AG20443 (cell line): ENCODE data around the gene PA2G4.

ENCODE experiments used
- DNase-seq: peaks from one replicate; pipeline ENCODE4 v3.0.0; 2012; ENCODE audit warnings: low spot score, mixed read lengths

Gene PA2G4

GRCh38 chr12:56126732-56127239, 22.4 kb downstream of the PA2G4 start:
- no peak for DNase-seq

GRCh38 chr12:56127485-56127887, 23.1 kb downstream of the PA2G4 start:
- DNase-seq = no peak

DNA sequence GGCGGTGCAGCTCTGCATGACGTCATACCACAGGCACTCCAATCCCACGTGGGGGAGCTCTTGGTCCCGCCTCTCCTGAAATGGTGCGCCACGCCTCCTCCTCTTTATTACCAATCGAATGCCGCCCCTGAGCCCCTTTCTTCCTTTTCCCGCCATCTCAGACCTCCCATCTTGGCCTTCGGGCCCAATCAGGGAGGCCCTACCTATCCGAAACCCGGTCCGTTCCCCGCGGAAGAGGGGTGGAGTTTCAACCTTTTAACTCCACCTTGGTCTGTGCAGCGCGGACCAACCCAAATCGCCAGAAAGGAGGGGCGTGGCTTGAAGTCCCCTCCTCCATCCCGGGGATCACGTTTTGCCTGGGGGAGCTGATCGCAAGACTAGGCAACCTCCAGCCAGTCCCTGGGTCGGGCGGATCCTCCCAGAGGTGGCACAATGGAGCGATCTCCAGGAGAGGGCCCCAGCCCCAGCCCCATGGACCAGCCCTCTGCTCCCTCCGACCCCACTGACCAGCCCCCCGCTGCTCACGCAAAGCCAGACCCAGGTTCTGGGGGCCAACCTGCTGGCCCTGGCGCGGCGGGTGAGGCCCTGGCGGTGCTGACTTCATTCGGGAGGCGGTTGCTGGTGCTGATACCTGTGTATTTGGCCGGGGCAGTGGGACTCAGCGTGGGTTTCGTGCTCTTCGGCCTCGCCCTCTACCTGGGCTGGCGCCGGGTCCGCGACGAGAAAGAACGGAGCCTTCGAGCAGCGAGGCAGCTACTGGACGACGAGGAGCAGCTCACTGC, 23.7 kb downstream of the PA2G4 start, which contains the start of gene ESYT1:
ESYT1 (plus strand) TSS at position 380 of the 782 bp plus-strand sequence; CDS start at position 433, 53 bp downstream.
- DNase-seq = peak; percentile 97

DNA sequence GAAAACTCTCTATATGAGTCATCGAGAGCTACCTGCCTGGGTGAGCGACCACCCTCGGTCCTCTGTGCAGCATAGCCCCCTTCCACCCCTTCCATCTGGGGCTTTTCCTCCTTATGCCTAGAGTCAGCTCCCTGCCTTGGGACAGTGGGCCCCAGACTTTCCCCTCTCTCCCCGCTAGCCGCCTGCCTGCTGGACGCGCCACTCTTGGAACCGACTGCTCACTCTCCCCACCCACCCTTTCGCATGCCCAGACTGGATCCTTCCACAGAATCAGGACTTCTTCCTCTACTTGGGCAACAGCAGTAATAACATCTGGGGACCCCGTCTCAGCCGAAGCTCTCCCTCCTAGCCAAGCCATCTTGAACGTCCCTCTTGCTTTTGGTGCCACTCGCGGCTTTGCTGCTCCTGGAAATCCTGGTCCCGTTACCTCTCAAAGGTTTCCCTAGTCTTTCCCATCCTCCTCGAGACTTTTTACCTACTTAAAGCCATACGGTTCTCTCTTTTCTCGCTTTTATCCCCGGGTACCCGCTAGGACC, 24.4 kb downstream of the PA2G4 start:
- DNase-seq = peak; percentile 35

DNA sequence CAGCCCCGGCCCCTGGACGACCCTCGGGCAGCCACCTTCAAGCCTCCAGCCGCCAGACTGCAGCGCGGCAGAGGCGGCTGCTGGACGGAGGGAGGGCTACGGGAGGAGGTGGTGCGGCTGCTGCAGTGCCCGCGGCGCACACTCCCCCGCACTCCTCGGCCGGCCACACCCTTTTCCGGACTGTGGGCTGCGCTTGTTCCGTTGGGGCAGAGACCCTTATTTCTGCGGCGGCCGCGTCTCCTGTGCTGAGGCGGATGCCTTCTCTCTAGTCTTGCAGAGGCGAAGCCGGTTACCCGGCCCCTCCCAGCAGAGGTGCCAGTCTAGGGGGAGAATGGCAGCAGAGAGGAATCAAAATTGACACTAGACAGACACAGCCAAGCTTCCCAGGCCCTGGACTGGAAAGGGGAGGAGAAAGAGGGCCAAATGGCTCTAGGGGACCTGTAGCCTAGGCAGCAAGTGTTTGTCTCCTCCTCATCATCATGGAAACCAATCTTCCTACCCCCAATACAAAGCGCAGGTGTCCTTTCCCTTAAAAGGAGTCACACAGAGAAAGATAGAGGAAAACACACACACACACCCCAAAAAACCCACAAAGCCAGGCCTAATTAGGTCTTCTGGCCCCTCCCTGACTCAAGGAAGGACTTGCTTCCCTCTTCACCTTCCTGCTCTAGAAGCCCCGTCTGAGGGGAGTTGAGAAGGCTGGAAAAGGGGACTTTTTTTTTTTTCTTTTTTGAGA, 25.0 kb downstream of the PA2G4 start:
- peak; percentile 75 for DNase-seq

- no peak for DNase-seq
Observed at GRCh38 chr12:56129942-56130495, 25.7 kb downstream of the PA2G4 start.

DNA sequence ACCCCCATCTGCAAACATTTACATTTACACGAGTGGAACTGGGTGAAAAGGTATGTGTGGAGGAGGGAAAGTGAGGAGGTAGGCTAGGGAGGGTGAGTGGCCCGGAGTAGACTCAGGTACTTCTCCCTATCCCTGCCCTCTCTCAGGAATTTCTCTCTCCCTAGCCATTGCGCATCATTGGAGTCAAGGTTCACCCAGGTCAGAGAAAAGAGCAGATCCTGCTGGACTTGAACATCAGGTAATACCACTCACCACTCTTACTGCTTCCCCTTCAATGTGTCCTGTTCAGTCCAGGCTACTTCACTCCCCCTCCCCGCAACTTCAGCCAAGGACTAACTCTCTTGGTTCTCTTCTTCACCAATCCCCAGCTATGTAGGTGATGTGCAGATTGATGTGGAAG, 26.5 kb downstream of the PA2G4 start:
- no peak for DNase-seq

GRCh38 chr12:56134897-56135296, 30.5 kb downstream of the PA2G4 start:
- DNase-seq = no peak

GRCh38 chr12:56137853-56138571, 33.7 kb downstream of the PA2G4 start:
- no peak for DNase-seq

GRCh38 chr12:56141946-56142784, 37.8 kb downstream of the PA2G4 start:
- no peak for DNase-seq

- no peak for DNase-seq
Observed at GRCh38 chr12:56143217-56143616, 38.9 kb downstream of the PA2G4 start.

- no peak for DNase-seq
Observed at GRCh38 chr12:56143870-56144269, 39.5 kb downstream of the PA2G4 start.

DNA sequence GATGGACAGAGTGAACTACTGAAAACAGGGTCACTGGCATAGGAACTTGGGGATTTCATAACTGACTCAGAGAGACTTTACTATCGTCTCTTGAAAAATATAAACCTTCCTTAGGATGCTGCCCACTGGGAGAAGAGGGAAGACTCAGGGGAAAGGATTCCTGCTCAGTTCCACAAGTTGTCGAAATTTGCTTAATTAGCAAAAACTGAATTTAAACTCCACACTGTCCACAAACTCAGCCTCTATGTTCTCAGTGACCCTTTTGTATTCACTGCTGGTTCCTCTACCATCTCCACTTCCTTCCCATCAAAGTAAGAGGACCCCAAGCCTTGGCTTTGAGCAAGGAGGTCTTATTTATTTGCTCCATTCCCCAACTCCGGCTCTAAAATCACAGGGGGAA, 40.9 kb downstream of the PA2G4 start:
- no peak for DNase-seq

GRCh38 chr12:56146492-56147460, 42.4 kb downstream of the PA2G4 start:
- DNase-seq = no peak

GRCh38 chr12:56150563-56150962, 46.2 kb downstream of the PA2G4 start:
- no peak for DNase-seq

- peak; percentile 24 for DNase-seq
Observed at GRCh38 chr12:56151672-56152131, 47.3 kb downstream of the PA2G4 start.

GRCh38 chr12:56152132-56152755, 47.9 kb downstream of the PA2G4 start, which contains the start of gene MYL6B:
TSS of gene MYL6B (plus strand) at chr12:56152587. CDS start at chr12:56153919, 1,332 bp downstream.
- DNase-seq = peak; percentile 96

DNA sequence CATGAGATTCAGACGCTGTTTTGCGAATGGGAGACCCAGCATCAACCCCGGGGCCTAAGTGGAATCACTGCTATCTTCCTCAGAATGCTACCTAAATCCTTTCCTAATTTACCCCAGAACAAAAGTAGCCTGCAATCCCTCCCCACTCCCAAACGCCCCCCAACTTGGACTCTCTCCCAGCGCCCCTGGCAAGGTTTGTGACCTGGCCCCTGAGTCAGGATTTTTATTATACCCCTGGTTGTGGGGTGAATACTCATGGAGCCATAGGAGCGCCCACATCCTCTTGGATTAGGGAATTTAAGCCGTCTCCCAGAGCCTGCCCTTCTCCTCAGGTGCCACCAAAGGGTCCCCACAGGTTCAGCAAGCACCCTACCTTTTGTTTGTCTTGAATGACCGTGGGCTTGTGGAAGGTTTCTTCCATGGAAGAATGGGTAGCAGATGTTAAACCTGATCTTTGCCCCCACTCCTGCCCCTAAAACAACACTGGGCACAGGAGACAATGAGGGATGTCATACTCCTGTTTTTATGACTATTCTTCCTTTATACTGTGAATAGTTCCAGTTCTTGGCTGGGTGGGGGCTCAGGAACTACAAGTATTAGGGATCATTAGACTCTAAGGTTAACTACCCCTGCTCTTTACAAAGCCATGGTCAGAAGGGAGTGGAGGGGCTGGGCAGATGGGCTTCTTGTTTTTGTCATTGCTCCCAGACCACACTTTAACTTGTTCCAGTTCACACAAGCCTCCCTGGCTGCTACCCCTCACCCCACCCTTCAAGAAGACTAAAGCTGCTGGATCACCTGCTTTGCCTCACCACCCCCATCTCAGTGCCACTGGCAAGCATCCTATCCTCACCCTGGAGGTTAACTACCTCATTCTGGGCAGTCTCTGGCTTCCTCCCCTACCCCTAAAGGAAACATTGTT, 48.7 kb downstream of the PA2G4 start:
- no peak for DNase-seq
